ENCODE measurements around the gene C1QTNF12. TPM values are rescaled to one million over a fixed set of nuclear protein-coding genes. Genes with fewer than 3 reads are reported as not detected.

The C1QTNF12 gene
- total RNA-seq, 1 experiment from 2014 or later = 4.4 TPM

DNA sequence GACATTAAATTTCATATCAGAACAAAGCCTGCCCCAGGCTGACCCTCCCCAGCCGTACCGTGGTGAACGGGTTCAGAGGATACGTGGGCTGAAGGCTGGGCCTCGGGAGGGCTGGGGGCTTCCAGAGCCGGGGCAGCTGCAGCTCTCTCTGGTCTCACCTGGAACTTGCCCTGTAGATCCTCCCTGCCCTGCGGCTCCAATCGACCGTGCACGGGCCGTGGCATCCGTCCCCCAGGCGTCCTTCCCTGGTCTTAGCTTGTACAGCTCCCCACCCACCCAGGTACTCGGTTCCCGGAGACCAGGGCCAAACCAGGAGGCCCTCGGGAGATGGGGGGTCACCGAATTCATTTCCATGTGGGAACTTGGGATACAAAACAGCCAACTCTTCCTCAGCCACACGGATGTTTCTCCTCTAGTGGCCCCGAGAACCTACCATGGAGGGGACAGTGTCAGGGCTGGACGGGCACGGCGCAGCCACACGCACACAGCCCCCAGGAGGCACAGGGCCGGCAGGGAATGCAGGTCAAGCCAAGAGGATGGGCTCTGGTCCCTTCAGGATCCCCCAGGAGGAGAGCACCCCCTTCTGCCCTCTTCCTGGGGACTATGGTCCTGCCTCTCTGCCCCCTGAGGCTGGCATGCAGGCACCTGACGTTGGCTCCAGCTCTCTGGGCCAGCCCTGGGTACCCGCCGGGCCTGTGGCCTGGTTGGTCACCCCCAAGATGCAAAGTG lies 11.3 kb downstream of the C1QTNF12 start:
- Mint-ChIP-seq H3K4me1 (peaks cover 15 to 29% of the 10 kb centered on the region in 2 experiments), H3K9me3 (peaks cover 0 to 4% of the 10 kb centered on the region in 2 experiments; a peak in 1 of 5 replicates), H3K27ac (no peak overlapping the region; a peak in 1 of 7 replicates), H3K27me3 (ENCODE audit: low read depth) (no peaks in the 10 kb centered on the region), H3K4me3 (no peak overlapping the region), H3K36me3 (ENCODE audit: insufficient read depth in 1 of 3, low read depth in 3 of 3) (peaks cover 12 to 17% (median 16%) of the 10 kb centered on the region in 3 experiments)
- TF ChIP-seq, protein P1, sequence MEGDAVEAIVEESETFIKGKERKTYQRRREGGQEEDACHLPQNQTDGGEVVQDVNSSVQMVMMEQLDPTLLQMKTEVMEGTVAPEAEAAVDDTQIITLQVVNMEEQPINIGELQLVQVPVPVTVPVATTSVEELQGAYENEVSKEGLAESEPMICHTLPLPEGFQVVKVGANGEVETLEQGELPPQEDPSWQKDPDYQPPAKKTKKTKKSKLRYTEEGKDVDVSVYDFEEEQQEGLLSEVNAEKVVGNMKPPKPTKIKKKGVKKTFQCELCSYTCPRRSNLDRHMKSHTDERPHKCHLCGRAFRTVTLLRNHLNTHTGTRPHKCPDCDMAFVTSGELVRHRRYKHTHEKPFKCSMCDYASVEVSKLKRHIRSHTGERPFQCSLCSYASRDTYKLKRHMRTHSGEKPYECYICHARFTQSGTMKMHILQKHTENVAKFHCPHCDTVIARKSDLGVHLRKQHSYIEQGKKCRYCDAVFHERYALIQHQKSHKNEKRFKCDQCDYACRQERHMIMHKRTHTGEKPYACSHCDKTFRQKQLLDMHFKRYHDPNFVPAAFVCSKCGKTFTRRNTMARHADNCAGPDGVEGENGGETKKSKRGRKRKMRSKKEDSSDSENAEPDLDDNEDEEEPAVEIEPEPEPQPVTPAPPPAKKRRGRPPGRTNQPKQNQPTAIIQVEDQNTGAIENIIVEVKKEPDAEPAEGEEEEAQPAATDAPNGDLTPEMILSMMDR (conservative IDR thresholded peaks at IDR 0.05) = no peak
- Histone ChIP-seq H3T11ph (ENCODE audit: low read length) (no peak overlapping the region), H3K27me3 (ENCODE audit: insufficient read depth, low read length) (no peaks in the 10 kb centered on the region), H3K23ac (ENCODE audit: insufficient read length, low read depth, low read length) (no peak overlapping the region), H2BK20ac (ENCODE audit: low read depth, low read length, poor library complexity, severe bottlenecking) (no peak overlapping the region), H3K4ac (ENCODE audit: low read depth, low read length) (no peak overlapping the region), H2BK120ac (ENCODE audit: low read depth, low read length, poor library complexity, severe bottlenecking) (no peak overlapping the region), H2AFZ (ENCODE audit: low read length) (no peak overlapping the region), H4K91ac (ENCODE audit: insufficient read length, low read depth, low read length) (no peak overlapping the region), H3K4me2 (ENCODE audit: insufficient read depth, insufficient read length, low read length) (no peak overlapping the region), H2AK5ac (ENCODE audit: insufficient read length, low read length) (no peak overlapping the region), H3K9ac (ENCODE audit: extremely low read depth, insufficient read length, low read length) (no peak overlapping the region), H3K27ac (ENCODE audit: insufficient read length, low read depth, low read length) (no peak overlapping the region), H2BK5ac (ENCODE audit: insufficient read length, low read length) (no peak overlapping the region), H3K4me1 (ENCODE audit: insufficient read depth, low read length) (no peaks in the 10 kb centered on the region), H3K23me2 (ENCODE audit: insufficient read length, low read depth, low read length, poor library complexity, severe bottlenecking) (peaks cover 6% of the 10 kb centered on the region), H3K9me3 (ENCODE audit: control insufficient read depth, low read depth, low read length) (no peaks in the 10 kb centered on the region), H3K18ac (ENCODE audit: insufficient read length, low read depth, low read length) (no peak overlapping the region), H3K56ac (ENCODE audit: insufficient read length, low read depth, low read length) (no peak overlapping the region), H4K5ac (ENCODE audit: insufficient read length, low read depth, low read length) (no peak overlapping the region), H4K20me1 (ENCODE audit: control insufficient read depth, insufficient read depth, insufficient read length) (no peaks in the 10 kb centered on the region), H3K14ac (ENCODE audit: insufficient read depth, low read length) (no peak overlapping the region), H2BK12ac (ENCODE audit: insufficient read length, low read depth, low read length) (no peak overlapping the region), H4K8ac (replicated peaks; ENCODE audit: insufficient read length, low read depth, low read length) (no peak overlapping the region), H2BK15ac (ENCODE audit: low read depth, low read length) (no peak overlapping the region), H3K79me1 (ENCODE audit: insufficient read depth, low read depth, low read length, poor library complexity, severe bottlenecking) (no peaks in the 10 kb centered on the region), H3K79me2 (ENCODE audit: insufficient read depth, low read length) (no peaks in the 10 kb centered on the region; the same call in 1 of the 2 replicates)
- no peak for DNase-seq
- no CpG with 5 or more reads among the region's 27 CpGs for WGBS (ENCODE audit: extremely low coverage, insufficient read length, low lambda C conversion rate)
